Gastrocnemius medialis (tissue), 4 donors: ENCODE measurements around the gene CNOT4.

Experiments used
- CTCF ChIP-seq, 5 experiments: fragments of 450-650 bp in 3 of 5; fragments of 200-600 bp in 2 of 5; sonication (generic) in 2 of 5; IDR thresholded peaks in 4 of 5; conservative IDR thresholded peaks in 1 of 5; 1 replicate in 4 of 5; 2 replicates in 1 of 5; pipeline ENCODE4 v1.5.1; 2016 to 2019; ENCODE audit warnings: antibody characterized with exemption in 5 of 5, mild to moderate bottlenecking in 3 of 5, moderate library complexity in 3 of 5
- POLR2A ChIP-seq, 2 donors: fragments of 450-650 bp; IDR thresholded peaks; one replicate each; pipeline ENCODE4 v1.6.1; 2017; ENCODE audit warnings: antibody characterized with exemption in 2 of 2, mild to moderate bottlenecking in 2 of 2, moderate library complexity in 2 of 2

GRCh38 chr7:135364206-135364605, 145.7 kb downstream of the CNOT4 start:
- no peak for TF ChIP-seq CTCF (IDR thresholded peaks at IDR 0.05 in 4 of 5, conservative IDR thresholded peaks at IDR 0.05 in 1 of 5)
- TF ChIP-seq POLR2A (IDR thresholded peaks at IDR 0.05), result no peak
